Measurements from ENCODE around the gene HPS4.
"Not testable (repeated sequence)": the region's sequence is repeated elsewhere in the genome, so short reads cannot be mapped to it uniquely, and the experiment has no call there.

Gene HPS4

DNA sequence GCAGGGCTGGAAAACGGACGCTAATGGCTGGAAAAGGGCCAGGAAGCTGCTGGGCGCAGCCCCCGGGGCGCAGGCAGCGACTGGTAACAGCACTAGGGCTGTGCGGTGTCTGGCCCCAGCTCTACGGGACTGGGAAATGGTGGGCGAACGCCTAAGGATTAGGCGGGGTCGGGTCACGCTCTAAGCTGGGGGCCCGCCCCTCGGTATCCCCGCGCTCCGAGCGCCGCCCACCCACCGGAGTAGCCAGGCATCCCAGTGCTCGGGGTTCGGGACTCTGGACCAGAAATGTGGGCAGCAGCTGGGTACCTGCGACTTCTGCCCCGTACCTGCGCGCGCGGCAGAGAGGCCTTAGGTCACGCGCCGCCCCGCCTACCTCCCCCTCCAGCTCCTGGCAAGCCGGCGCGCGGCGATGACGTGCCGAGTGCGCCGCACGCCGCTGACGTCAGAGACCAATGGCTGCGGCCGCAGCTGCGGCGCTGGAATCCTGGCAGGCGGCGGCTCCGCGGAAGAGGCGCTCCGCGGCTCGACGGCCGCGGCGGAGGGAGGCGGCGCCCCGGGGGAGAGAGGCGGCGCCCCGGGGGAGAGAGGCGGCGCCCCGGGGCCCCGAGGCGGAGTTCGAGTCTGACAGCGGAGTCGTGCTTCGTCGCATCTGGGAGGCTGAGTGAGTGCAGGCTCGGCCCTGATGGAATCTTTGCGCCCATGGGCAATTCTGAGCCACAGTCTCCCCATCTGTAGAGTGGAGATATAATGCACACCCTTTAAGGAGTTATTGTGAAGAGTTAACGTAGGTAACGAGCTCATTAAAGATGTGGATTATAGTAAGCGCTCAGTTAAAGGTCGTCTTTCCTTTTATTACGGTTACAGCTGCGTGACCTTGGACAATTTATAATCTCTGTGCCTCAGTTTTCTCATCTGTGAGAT is at the start of gene HPS4, which contains the start of gene SRRD:
Gene HPS4, minus strand, starts transcription at position 345 of the 921 bp plus-strand sequence. CDS start 2,021 bp downstream, outside the sequence.
Gene SRRD, plus strand, starts transcription at position 439 of the 921 bp plus-strand sequence. Its CDS starts 14 bp downstream, at position 453.
- DNase-seq: peak; percentile 93

DNA sequence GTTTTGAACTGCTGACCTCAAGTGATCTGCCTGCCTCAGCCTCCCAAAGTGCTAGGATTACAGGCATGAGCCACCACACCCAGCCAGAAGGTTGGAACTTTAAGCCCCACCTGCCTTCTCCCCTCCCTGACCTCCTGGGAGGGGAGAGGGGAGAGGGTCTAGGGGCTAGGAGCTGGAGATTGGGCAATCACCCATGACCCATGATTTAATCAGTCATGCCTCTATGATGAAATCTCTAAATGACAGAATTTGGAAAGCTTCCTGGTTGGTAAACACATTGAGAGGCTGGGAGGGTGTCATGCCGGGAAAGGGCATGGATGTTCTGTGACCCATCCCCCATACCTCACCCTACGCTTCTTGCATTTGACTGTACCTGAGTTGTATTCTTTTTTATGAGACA is 45.8 kb upstream of the HPS4 start:
- no peak for DNase-seq

DNA sequence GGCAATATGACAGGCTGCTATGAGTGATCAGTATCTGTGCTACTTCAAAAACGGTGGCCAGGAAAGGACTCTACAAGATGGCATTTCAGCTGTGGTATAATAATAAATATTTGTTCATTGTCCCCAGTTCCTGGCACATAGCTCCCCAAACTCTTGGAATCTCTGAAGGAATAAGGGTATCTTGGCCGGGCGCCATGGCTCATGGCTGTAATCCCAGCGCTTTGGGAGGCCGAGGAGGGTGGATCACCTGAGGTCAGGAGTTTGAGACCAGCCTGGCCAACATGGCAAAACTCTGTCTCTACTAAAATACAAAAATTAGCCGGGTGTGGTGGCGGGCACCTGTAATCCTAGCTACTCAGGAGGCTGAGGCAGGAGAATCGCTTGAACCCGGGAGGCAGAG is 44.9 kb upstream of the HPS4 start:
- not testable (repeated sequence) for DNase-seq

DNA sequence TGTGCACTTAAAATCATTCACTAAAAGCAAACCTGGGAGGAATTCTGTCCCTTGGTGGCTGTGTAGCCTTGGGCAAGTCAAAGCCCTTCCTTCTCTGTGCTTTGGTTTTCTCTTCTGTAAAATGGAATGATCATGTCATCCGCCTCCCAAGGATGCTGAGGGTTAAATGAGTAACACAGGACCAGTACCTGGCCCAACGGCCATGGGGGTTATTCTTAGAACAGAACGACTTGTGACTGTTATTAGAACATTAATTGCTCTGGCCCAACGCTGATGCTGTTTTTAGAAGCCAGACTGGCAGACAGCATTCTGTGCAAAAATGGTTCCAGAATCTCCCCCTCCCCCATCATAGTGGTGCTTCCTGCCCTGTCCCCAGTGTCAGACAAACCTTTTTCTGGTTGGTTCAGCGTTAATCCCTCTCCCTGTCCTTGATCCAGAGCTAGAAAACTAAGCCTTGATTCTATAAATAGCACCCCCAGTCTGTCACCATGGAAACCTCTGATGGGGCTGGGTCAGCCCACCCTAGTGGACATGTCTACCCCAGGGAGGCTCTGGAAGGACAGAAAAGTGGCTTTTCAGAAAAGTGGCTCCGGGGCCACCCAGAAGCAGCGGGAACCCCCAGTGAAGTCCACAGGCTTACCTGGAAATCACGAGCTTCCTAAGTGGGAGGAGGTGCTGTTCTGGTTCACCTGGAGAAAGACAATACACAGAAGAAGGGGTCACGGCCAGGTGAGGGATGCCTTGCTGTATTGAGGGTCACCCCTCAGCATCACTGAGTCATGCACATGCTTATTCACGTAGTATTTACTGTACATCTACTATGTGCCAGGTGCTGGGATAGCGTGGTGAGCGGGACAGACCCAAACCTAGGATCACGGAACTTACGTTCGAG is 44.2 kb upstream of the HPS4 start:
- no peak for DNase-seq

DNA sequence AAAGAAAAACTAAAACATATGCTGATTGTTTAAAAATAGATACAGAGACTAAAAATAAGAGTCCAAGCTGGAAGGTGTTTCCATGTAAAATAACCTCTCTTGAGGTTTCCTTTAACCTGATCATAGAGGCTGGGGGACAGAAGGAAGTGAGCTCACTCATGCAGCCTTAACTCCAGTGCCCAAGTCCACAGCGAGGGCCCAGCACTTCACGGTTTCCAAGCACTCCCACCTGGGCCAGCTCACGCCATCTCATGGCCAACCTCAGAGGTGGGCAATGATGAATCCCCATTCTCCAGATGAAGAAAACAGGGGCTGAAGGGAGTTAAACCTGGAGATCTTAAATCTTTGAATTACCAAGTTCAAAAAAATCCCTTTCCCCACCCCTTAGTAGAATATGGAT is 43.6 kb upstream of the HPS4 start:
- no peak for DNase-seq

DNA sequence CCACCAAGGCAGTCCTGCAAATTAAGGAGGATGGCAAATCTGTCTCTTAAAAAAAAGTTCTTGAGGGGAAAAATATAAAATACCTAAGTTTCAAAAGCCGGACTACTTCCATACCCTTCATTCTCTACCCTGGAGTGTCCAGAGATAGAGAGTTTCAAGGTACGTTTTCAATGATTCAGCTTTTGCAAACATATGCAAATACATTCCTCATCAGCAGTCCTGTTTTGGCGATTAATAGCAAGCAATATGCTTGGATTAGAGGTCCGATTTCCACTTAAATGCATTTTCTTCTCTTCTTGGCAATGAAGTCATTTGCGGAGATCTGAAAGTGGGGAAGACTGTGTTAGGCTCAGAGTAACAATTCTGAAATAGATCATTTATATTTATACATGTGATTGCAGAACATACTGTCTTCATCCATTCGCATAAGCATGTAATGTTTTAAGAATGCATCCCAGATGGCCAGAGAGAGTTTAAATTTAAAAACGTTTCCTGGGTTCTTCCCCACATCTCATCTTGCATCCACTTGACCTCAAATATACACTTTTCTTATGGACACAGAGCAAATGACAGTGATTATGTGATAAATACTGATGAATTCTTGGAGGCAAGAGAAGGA is 42.5 kb upstream of the HPS4 start:
- DNase-seq: no peak

GRCh38 chr22:26524870-26525269 is 41.3 kb upstream of the HPS4 start:
- DNase-seq: no peak

- no peak for DNase-seq
These were observed 39.0 kb upstream of the HPS4 start for GRCh38 chr22:26522592-26522991.

DNA sequence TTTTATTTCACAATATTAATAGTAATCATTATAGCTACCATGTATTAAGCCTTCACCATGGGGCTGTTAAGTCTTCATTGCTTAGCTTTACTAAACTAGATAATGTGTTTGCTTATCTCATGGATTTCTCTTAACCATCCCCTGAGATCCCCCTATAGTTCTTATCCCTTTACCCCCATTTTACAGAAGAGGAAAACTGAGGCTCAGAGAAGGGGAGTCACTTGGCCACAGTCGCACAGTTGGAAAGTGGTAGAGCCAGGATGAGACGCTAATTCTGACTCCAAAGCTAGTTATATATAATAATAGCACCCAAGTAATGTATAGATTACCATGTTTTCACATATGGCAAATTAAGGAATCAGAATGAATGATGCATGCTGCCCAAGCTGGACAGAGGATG is 38.4 kb upstream of the HPS4 start:
- DNase-seq: no peak

- no peak for DNase-seq
These were observed 33.8 kb upstream of the HPS4 start for GRCh38 chr22:26517429-26517828.

- DNase-seq: no peak
These were observed 32.9 kb upstream of the HPS4 start for GRCh38 chr22:26516503-26516902.

DNA sequence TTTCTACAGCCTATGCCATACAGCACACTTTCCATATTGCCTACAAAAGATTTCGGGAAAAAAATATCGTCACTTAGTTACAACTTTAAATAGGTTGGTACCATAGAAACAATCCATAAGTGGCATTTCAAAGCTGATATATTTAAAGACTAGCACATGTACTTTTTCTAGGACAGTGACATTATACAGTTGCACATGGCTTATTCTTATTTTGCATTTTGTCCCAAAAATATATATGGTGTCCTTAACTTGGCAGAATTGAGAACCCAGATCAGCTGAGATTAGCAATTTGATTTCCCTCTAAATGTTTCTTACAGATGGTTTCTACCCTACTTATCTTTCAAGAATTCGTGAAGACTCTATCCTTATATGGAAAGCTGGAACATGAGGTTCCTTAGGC is 32.3 kb upstream of the HPS4 start:
- DNase-seq: no peak

DNA sequence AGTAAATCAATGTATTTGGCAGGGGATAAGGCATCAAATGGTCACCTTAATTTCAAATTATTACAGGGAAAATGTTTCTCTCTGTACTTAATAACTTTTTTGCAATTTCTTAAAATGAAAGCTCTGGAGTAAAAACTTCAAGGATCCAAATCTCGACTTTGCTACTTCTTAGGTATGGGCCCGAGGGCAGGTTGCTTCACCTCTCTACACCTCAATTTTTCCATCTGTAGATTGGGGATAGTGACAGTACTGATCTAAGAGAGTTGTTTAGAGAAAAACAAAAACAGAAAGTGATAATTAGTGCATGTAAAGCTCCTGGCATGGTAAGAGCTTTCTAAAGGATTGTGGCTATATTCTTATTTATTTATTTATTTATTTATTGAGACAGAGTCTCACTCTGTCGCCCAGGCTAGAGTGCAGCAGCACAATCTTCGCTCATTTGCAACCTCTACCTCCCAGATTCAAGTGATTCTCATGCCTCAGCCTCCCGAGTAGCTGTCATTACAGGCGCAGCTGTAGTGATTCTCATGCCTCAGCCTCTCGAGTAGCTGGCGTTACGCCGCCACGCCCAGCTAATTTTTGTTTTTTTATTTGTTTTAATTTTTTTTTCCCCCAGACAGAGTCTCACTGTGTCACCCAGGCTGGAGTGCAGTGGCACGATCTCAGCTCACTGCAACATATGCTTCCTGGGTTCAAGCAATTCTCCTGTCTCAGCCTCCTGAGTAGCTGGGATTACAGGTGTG is 31.0 kb upstream of the HPS4 start:
- DNase-seq: no peak

DNA sequence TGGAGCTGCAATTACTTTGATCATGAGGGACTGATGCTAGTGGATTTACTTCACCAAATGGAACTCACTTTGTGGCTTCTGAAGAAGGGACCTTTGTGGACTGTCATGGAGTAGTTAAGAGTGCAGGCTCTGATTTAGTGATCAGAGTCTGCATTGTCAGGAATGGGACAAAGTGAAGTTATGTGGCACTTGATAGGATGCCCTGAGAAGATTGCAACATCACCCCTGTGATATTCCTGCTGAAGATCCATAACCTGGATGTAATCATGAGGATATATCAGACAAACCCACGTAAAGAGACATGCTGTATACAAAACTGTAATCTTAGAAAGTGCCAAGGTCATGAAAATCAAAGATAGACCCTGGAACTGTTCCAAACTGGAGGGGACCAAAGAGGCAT is 30.3 kb upstream of the HPS4 start:
- DNase-seq: no peak

- DNase-seq: peak; percentile 96
These were observed 28.7 kb upstream of the HPS4 start, which contains the start of gene TFIP11 for GRCh38 chr22:26512149-26512793. Gene TFIP11 (minus strand): TSS chr22:26512473. CDS start chr22:26510272, 2,201 bp downstream.

GRCh38 chr22:26508148-26508547 is 24.6 kb upstream of the HPS4 start:
- DNase-seq: no peak

DNA sequence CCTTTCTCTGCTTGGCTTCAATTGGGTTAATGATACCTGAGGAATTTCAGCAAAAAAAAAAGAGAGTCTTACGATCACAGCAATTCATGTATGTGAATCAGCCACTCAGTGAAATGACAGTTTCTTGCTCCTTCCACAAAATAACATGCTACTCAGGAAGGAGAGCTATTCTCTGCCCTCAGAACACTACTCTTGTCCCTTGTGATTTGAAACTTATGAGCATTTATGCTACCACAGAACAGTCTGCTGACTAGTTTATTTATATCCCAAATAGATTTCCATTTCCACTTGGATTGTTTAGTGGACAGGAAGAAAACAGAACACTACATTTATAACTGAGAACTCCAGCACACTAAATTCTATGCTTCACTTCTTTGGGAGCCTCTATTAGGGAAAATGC is 20.2 kb upstream of the HPS4 start:
- DNase-seq: no peak

DNA sequence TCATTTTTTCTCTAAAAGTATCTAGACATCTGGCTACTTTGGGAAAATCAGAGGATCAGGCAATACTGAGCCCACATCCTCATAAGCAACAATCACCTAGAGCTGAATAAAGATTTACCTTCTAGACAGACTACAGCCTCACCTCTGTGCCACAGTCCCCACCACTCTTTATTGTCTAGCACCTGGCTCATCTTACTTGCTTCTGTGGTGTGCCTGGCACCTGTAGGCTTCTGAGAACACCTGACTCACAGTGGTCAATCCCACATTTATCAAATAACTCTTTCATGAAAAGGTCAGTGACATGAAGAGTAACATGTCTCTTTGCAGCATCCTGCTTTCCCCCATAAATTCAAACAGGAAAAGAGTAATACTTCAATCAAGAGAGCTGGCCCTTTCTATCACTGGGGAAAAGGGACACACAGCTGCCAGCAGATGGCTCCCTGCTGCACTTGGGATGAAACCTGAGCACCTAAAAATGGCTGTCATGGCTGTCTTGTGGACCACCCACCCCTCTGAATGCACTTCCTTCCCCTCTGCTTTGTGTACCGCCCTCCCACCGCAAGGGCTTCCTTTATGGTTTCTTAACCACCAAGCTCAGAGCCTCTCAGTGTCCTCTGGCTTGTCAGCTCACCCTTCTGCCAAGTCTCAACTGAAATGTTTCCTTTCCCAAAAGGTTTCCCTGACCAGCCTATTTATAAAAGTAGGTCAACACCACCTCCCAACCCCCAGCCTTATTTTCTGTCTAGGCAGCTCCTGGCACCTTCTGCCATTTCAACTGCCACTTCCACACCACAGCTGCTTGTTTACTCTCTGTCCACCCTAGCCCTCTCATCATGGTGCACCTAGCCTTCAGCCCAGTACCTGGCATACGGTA is 19.3 kb upstream of the HPS4 start:
- peak; percentile 60 for DNase-seq

DNA sequence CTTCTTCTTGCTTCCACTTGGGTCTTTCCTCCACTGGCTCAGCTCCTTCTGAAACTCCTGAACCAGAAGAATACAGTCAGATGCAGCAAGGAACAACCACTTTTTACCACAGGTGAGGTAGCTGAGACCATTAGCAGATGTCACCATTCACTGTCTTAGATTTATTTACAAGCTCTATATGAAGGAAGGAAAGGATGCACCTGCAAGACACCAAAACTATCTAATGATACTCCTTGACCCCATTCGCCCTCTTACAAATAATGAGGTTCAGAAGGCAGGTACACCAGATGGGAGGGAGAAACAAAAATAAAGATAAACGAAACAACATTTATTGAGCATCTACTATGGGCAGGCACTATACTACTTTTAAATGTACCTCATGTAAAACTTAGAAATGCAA is 18.4 kb upstream of the HPS4 start:
- DNase-seq: no peak

DNA sequence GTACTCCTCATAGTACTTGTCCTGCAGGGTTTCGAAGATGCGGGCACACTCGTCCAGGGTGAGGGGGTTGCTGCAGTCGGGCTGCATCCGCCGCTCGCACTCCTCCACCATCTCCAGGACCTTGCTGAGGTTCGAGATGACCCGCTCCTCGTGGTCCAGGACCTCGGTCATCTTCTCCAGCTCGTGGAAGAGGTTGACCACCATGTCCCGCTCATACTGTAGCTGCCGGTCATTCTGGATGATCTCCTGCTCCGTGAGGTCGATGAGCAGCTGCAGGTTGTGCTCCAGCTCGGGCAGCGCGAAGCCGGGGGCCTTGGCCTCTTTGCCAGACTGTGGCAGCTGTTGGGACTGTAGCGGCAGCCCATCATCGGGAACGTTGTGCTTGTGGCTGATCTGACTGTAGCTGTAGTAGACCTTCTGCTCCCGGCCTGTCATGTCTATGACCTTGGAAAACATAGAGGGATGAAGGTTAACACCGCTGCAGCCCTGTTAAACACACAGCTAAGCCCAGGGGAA is 15.7 kb upstream of the HPS4 start:
- no peak for DNase-seq

All from right hindlimb (tissue), 1 donor.